ENCODE results near the gene TASP1.
"Not testable (repeated sequence)": the region's sequence is repeated elsewhere in the genome, so short reads cannot be mapped to it uniquely, and the experiment has no call there.

TASP1 gene, protein sequence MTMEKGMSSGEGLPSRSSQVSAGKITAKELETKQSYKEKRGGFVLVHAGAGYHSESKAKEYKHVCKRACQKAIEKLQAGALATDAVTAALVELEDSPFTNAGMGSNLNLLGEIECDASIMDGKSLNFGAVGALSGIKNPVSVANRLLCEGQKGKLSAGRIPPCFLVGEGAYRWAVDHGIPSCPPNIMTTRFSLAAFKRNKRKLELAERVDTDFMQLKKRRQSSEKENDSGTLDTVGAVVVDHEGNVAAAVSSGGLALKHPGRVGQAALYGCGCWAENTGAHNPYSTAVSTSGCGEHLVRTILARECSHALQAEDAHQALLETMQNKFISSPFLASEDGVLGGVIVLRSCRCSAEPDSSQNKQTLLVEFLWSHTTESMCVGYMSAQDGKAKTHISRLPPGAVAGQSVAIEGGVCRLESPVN

GRCh38 chr20:13638496-13639149 is at the start of gene TASP1:
Gene TASP1, minus strand, starts transcription at chr20:13638932. Its CDS starts 8,854 bp downstream, at chr20:13630078.
- DNase-seq = peak; percentile 82

DNA sequence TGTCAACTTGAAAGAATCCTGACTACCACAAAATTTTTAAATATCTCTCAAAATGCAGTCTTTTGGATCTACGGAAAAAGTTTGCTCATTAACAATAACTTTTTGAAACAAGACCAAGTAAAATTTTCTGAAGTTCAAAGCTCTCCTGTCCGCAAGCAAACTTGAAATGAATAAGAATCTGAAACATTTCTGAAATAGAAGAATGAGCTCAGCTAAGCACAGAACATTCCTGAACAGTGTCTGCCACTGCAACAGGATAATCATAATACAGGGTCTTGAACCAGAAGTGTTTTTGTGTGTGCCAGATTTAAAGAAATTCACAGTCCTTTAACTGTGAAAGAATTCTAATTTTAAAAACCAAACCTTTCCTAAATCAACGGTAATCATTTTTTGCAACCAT is 49.1 kb upstream of the TASP1 start:
- DNase-seq = no peak

GRCh38 chr20:13685623-13686022 is 46.9 kb upstream of the TASP1 start:
- no peak for DNase-seq

DNA sequence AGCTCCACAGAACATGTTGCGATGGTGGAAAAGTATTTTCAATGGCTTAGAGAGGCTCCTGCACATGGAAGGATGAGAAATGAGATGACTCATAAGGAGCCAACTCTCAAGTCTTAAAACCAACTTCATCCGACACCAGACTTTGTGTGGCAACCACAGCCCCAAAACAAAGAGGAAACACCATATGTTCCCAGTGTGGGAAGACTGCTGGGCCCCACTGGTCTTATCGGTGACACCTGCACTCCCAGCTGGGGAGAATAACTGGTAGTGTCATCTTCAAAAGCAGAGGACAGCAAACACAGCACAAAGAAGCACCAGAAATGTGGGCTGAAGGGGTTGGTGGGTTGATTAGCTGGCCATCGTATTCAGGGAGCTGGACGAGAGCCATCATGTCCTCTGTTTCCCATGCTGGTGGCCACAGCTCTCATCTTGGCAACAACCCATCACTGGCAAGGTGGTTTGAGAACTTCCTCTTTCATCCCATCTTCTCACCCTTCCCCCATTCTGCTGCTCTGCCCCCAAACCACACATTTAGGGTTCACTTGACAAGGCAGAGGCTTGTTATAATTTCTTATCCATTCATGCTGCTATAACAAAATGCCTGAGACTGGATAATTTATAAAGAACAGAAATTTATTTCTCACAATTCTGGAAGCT is 46.0 kb upstream of the TASP1 start:
- DNase-seq = peak; percentile 24

GRCh38 chr20:13683833-13684232 is 45.1 kb upstream of the TASP1 start:
- no peak for DNase-seq

DNA sequence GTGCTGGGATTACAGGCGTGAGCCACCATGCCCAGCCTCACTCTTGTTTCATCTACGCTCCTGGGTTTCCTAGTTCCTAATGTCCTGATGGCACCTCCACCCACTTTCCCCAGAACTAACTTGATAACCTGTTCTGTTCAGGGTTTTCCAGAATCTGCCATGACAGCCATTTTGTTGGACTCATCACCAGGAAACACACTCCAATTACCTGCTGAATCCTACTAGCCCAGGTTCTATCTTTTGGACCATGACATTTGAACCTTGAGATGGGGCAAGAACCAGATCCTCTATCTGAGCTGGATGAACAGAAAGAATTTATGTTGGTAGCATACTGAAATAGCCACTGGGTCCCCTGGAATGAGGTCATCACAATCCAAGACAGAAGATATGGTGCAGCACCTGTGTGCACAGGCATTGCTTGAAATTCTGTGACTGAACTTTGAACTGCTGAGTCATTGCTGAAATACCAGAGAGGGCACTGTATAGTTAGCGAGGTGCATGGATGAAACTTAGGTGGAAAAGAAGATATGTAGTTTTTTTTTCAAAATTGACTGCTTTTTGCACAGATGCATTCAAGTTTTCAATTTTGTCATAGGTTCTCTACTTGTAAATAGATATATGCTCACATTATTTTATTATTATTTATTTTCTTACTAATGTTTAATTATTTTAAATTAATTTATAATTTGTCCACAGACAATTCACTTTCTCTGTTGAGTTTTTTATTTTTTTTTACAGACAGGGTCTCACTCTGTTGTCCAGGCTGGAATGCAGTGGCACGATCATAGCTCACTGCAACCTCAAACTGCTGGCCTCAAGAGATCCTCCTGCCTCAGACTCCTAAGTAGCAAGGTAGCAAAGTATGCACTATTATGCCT is 42.8 kb upstream of the TASP1 start:
- DNase-seq = no peak

DNA sequence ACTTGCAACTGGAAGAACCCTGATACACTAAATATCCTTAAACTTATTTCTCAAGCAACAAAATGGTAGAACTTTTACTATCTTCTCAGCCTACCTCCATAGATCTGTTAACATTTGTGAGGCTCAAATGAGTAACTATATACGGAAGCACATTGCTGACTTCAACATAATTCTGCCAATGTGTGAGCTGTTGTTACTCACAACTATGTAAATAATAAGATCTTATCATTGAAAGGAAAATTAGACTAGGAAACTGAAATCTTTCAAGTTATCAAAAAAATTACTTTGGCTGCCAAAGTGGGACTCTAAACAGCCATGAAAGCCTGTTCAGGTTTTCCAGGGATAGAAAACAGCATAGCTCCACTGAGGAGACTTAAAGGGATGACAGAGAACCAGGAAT is 40.2 kb upstream of the TASP1 start:
- no peak for DNase-seq

DNA sequence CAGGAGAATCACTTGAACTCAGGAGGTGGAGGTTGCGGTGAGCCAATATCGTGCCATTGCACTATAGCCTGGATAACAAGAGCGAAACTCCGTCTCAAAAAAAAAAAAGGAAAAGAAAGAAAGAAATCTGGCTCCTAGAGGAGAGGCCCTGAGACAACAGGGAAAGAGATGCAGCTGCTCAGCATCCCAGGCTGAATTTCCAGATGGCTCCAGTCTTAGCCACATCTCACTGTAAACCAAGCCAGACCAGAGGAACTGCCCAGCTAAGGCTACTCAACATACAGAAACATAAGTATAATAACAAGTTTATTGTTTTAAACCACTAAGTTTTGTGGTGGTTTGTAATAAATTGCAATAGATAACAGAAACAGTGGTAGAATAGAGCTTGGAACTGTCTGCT is 38.5 kb upstream of the TASP1 start:
- DNase-seq = no peak

GRCh38 chr20:13676682-13677081 is 38.0 kb upstream of the TASP1 start:
- DNase-seq = no peak

DNA sequence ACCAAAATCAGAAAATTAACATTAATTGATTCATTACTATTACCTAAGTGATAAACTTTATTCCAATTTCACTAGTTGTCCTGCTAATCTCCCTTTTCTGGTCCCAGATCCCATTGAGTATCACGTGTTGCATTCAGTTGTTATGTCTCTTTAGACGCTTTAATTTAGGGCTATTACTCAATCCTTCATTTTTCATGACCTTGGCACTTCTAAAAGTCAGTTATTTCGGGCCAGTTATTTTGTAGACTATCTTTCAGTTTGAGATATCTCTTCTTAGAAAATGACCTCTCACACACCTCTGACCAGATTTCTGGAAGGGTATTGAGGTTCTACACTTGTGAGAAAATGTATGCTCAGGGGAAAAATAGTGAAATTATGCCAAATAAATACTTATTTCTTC is 34.0 kb upstream of the TASP1 start:
- DNase-seq = no peak

DNA sequence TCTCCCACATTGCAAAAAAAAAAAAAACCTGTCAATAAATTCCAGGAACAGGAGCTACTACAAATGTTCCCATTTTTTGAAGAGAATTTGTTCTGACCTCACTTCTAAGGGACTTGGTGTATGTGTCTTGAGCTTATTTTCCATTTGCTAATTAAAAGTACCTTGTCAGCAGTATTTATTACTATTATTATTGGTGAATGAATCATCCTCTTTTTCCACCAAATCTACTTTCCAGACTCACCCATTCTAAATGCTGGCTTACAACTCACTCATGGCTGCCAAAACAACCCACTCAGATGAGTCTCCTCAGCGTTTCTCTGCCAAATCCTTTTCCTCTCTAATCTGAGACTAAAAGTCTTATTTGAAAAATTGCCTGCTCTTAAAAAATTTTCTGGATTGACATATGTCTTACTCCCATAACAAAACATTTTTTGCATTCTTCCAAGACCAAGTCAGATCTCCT is 33.2 kb upstream of the TASP1 start:
- no peak for DNase-seq

- no peak for DNase-seq
Observed at GRCh38 chr20:13671512-13671911, 32.8 kb upstream of the TASP1 start.

GRCh38 chr20:13670160-13670559 is 31.4 kb upstream of the TASP1 start:
- no peak for DNase-seq

- DNase-seq = no peak
Observed at GRCh38 chr20:13665709-13666395, 27.1 kb upstream of the TASP1 start.

DNA sequence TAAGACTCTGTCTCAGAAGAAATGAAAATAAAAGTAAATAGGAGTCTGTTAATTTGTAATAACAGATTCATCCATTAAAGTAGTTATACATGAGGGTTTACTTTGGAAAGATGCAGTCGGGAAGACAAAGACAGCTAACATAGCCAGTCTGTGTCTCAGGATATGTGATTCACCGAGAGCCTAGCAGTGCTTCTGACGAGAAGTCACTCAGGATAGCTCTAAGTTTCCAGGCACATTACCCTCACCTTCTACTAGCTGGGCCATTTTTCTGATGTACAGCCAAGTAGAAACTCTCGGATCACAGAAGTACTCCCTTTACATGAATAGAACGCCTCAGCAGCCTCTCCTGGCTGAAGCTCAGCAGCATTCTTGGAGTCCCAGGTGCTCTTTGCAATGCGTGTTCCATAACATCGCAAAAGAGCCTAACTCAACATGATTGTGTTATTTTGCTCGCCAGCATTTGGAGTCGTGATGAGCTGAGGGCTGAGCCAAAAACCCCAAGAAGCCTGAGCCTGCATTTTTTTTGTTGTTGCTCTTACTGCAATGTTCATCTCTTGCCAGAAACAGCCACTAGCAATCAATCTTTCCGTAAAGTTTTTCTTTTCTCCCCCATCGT is 22.4 kb upstream of the TASP1 start:
- no peak for DNase-seq

GRCh38 chr20:13659288-13659687 is 20.6 kb upstream of the TASP1 start:
- no peak for DNase-seq

DNA sequence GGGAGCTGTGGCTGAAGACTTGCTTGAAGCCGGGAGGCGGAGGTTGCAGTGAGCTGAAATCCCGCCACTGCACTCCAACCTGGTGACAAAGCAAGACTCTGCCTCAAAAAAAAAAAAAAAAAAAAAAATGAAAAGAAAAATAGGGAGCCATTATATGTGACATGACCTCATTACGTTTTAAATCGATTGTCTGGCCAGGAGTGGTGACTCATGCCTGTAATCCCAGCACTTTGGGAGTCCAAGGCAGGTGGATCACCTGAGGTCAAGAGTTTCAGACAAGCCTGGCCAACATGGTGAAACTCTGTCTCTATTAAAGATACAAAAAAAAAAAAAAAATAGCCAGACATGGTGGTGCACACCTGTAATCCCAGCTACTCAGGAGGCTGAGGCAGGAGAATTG is 19.3 kb upstream of the TASP1 start:
- DNase-seq = not testable (repeated sequence)

DNA sequence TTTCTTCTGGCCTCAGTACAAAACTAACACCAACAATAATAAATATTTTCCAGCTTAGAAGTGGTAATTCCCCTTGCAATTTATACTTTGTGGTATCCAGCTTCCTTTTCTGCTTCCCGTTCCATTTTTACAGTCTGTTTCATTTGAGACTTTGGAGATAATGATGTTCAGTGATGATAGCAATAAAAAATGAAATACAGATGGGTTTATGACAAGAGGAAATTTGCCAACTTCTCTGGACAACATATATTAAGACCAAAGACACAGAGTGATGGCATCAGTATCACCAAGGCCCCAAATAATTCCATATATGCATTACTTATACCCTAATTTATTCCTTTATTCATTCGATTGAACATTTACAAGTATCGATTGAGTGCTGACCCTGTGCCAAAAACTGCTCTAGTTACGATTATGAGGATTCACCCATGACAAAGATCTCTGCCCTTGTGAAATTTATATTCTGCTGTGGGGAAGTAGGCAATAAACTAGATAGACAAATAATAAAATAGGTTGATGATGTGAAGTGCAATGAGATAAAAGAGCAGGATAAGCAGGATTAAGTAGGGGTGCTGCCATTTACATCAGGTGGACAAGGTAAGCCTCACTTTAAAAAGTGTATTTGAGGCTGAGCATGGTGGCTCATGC is 18.1 kb upstream of the TASP1 start:
- DNase-seq = no peak

- no peak for DNase-seq
Observed at GRCh38 chr20:13654463-13655023, 15.8 kb upstream of the TASP1 start.

- no peak for DNase-seq
Observed at GRCh38 chr20:13650474-13650873, 11.7 kb upstream of the TASP1 start.

Data from GDM1 (cell line).